8988T (cell line): ENCODE data around the gene KRT222.

ENCODE experiments used
- DNase-seq: peaks from one replicate; pipeline ENCODE4 v3.0.0; 2011

Gene KRT222

GRCh38 chr17:40614431-40615067 is 50.4 kb downstream of the KRT222 start:
- DNase-seq, result no peak

GRCh38 chr17:40613467-40614154 is 51.4 kb downstream of the KRT222 start:
- no peak for DNase-seq

DNA sequence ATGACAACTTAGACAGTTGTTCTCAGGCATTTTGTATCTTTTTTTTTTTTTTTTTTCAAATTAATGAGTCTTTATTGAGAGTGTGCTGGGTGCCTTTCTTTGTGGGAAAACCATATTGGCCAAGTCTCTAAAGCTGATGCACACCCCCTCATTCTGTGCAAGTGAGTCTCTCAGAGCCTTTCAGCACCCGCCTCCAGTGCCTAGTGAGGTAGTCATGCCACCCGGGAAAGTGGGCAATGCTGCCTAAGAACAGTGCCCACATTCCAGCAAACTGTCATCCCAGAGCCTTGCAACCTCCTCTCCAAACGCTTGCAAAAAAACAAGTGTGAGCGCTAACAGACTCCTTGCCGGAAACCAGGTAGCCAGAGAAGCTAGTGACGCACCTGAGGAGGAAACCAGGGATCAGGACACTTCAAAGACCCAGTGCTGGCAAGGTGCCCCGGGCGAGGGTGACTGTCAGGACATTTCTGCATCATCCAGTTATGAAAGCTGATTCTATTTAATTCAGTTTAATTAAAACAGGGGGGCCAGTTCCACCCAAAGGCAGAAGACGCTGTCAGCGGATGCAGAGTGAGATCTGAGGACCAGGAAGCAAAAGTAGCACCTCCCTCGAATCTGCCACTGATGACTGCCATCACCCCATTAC is 52.3 kb downstream of the KRT222 start:
- DNase-seq, result no peak

DNA sequence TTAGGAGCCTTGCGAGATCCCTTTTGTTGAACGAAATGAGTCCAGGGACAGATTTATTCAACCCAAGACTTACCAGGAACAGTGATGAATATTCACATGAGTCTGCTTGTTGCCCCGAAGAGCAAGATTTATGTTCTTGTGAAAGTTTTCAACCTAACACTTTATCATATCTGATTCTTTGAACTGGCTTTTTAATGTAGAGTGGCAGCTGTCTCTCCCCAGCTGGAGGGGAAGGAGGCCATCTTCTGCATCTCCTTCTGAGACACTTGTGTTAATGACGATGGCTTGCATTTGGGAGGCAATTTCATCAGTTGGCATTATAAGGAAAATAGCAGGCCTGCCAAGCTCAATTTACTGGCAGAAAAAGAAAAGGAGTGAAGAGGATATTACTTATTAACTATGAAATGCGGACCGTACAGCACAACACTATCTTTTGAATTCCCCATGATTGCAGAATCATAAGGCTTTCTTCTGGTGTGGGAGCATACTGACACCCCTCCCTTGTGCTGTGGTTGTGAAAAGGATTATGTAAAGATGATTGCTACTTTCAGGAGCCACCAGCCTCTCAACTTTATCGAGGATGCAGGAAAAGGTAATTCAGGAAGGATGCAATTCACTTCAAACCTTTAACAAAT is 53.0 kb downstream of the KRT222 start:
- no peak for DNase-seq

DNA sequence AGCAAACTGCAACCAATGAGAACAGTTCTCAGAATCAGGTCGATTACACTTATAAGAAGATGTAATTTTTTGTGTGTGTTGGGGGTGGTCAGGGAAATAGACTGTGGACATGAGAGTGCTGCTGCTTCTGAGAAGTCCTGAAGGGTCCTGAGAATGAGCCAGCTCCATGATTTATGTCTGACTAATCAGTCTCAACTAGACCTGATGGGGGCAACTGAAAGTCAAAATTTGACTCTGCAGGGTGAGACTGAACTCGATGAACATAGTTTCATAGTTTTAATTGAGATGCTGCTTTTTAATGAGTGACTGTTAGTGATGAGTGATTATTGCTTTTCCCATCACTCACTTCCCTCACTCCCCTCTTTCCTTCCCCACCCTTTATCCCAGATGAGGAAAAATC is 54.6 kb downstream of the KRT222 start:
- no peak for DNase-seq

DNA sequence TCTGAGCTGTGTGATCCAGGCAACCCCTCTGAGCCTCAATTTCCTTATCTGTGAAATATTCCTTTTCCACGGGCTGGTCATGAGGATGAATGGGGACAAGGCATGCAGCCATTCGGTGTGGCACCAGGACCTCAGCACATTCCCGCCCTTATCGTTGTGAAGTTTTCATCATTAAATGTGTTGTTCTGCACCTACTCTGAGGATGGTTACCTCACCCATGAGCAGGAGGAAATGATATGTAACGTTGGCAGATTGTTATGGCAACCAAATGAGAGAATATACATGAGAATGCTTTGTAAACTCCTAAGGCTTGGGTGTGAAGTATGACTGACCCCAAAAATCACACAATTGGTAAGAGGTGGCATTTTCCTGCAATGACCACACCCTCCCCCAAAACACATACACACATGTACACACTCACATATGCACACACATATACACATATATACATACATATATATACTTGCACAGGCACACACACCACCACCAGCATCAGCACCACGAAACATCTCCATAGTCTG is 56.9 kb downstream of the KRT222 start:
- no peak for DNase-seq

- no peak for DNase-seq
Measured at GRCh38 chr17:40607641-40608040, 57.3 kb downstream of the KRT222 start.

DNA sequence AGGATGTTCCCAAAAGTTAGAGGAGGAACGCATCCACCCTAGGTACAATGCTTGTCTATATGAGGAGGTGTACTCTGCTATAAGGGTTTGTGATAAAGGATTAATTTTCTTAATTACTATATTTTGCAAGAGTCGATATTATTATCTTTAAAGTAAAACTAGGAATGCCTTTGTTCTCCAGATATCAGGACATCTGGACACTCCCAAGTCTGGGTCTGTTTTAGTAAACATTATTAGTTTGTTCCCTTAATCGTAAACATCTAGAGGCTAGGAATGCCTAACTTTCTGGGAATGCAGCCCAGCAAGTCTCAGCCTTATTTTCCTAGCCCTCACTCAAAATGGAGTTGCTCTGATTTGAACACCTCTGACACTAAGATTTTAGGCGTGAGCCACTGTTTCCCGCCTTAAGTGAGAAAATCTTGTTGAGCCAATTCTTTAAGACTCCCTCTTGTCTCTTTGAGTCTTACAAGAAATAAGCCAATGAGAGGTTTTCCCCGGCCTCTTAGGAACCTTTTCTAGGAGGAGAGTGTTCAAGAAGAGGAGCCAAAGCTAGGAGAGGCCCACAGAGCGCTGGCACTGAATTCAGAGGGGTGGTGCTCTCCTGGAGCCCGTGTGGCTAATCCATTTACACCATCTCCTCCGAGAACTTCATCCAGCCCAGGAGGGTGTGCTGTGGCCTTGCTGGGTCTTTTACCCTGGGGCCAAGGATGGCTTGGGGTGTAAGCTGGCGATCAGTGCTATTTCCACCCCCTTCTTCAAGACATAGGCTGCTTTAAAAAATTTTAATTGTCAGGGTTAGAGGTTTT is 58.2 kb downstream of the KRT222 start:
- DNase-seq, result no peak

GRCh38 chr17:40605306-40605705 is 59.7 kb downstream of the KRT222 start:
- DNase-seq, result no peak
